Measurements from ENCODE around the gene FARP2. TPM values are rescaled to one million over a fixed set of nuclear protein-coding genes. Genes with fewer than 3 reads are reported as not detected.

FARP2 gene
- total RNA-seq, 1 experiment from 2014 or later, result 59.0 TPM

DNA sequence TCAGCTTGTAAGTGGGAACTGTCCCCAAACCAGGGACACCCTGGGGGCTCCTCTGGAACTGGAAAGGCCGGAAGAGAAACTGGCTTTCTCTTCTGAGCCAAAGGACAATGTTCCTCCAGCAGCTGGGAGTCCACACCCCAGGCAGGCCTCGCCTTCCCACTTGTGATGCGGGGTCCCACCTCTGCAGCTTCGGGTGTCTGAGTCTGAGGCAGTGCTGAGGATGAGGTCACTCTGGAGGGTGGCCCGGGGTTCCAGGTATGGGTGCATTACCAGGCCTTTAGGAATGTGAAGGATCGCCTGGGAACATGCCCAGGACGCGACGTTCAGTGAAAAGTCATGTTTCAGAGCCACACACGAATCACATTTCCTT, 184.3 kb downstream of the FARP2 start:
- intact Hi-C loops (cut with micrococcal nuclease; ENCODE audit: unreplicated experiment), result no loop called here
- peak overlapping the region; percentile 63 for H3K4me3 Mint-ChIP-seq (ENCODE audit: low read depth, unreplicated experiment)
- no TSS peak for BruUV-seq (replicated peaks)
- no peaks in the 10 kb centered on the region for H3K9me3 Mint-ChIP-seq (ENCODE audit: low read depth, unreplicated experiment)
- H3K4me1 Mint-ChIP-seq (ENCODE audit: low read depth, unreplicated experiment), result no peaks in the 10 kb centered on the region
- TF ChIP-seq, protein P1, sequence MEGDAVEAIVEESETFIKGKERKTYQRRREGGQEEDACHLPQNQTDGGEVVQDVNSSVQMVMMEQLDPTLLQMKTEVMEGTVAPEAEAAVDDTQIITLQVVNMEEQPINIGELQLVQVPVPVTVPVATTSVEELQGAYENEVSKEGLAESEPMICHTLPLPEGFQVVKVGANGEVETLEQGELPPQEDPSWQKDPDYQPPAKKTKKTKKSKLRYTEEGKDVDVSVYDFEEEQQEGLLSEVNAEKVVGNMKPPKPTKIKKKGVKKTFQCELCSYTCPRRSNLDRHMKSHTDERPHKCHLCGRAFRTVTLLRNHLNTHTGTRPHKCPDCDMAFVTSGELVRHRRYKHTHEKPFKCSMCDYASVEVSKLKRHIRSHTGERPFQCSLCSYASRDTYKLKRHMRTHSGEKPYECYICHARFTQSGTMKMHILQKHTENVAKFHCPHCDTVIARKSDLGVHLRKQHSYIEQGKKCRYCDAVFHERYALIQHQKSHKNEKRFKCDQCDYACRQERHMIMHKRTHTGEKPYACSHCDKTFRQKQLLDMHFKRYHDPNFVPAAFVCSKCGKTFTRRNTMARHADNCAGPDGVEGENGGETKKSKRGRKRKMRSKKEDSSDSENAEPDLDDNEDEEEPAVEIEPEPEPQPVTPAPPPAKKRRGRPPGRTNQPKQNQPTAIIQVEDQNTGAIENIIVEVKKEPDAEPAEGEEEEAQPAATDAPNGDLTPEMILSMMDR (IDR thresholded peaks at IDR 0.05; ENCODE audit: unreplicated experiment), result no peak
- no peak for DNase-seq
- CTCF ChIA-PET, result no interaction called here
- no peaks in the 10 kb centered on the region for H3K36me3 Mint-ChIP-seq (ENCODE audit: insufficient read depth, unreplicated experiment)
- H3K27ac Mint-ChIP-seq (ENCODE audit: unreplicated experiment), result no peak overlapping the region
- H3K27me3 Mint-ChIP-seq (ENCODE audit: unreplicated experiment), result peaks cover 13% of the 10 kb centered on the region

DNA sequence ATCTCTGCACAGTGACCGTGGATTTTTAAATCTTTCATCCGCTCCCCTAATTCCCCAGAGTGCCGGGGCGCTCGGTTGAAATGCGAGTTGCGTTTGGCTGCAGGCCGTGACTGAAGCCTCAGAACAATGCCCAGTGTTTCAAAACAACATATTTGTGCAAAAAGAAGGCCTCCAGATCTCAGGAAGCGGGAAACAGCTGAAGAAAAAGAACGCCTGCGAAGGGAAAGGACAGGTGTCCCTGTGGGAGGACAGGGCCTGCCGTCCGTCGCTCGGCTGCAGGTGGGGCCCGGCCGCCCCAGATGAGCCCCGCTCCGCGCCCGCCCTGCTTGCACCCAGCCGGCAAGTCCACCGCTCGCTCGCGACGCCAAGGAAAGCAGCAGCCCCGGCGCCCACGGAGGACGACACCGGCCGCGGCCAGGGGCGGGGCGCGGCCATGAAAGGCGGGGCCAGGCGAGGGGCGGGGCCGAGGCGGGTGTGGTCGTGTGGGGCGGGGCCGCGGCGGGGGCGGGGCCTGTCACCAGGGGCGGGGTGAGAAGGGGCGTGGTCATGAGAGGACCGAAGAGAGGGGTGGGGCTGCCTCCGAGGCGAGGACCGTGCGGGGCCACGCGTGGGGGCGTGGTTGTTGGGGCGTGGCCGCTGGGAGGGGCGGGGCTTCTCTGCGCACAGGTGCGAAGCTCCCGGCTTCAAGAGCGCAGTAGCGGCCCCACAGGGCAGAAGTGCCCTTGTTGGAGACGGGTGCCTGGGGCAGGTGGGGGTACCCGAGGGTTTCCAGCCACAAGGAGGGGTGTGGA, 184.9 kb downstream of the FARP2 start:
- no peaks in the 10 kb centered on the region for H3K4me1 Mint-ChIP-seq (ENCODE audit: low read depth, unreplicated experiment)
- TF ChIP-seq, protein P1 (IDR thresholded peaks at IDR 0.05; ENCODE audit: unreplicated experiment), result no peak
- DNase-seq, result peak; percentile 68
- intact Hi-C loops (cut with micrococcal nuclease; ENCODE audit: unreplicated experiment), result no loop called here
- H3K36me3 Mint-ChIP-seq (ENCODE audit: insufficient read depth, unreplicated experiment), result no peaks in the 10 kb centered on the region
- CTCF ChIA-PET, result no interaction called here
- no peaks in the 10 kb centered on the region for H3K9me3 Mint-ChIP-seq (ENCODE audit: low read depth, unreplicated experiment)
- peak overlapping the region; percentile 63 for H3K4me3 Mint-ChIP-seq (ENCODE audit: low read depth, unreplicated experiment)
- H3K27ac Mint-ChIP-seq (ENCODE audit: unreplicated experiment), result no peak overlapping the region
- no TSS peak for BruUV-seq (replicated peaks)
- H3K27me3 Mint-ChIP-seq (ENCODE audit: unreplicated experiment), result peaks cover 13% of the 10 kb centered on the region

DNA sequence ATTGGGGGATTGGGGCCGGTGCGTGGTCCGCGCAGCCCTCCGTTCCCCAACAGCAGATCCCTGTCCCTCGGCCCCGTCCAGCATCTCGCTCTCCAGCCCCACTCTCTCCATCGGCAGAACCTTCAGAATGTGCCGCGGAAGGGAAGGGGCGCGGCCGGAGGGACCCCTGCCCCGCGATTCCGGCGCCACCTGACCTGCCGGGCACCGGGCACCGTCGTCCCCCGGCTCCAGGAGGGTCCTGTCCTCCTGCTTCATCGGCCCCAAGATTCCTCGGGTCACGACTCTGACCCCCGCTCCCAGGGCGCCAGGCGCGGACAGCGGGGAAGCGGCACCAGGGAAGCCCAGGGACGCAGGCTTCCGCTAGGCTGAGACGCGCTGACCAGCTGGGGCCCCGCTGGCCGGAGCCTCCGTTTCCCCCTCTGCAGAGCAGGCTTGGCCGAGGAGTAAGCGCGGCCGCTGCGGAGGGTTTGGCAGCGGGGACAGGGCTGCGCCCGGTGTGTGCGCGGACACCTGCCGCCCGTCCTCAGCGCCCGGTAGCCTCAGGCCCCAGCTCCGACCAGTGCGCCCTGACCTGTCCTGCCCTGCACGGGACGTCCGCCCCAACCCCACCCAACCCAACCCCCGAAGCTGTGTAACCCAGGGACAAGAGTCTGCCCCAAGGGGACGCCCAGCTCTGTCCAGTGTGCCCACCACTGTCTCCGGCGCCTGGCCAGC, 185.6 kb downstream of the FARP2 start:
- H3K4me3 Mint-ChIP-seq (ENCODE audit: low read depth, unreplicated experiment), result peak overlapping the region; percentile 63
- DNase-seq, result no peak
- CTCF ChIA-PET, result interaction anchor here (0.6 kb wide), 1 partner anchor 18 kb away, joined by 4 read pairs; no protein-coding TSS in a partner anchor
- no peaks in the 10 kb centered on the region for H3K9me3 Mint-ChIP-seq (ENCODE audit: low read depth, unreplicated experiment)
- no TSS peak for BruUV-seq (replicated peaks)
- intact Hi-C loops (cut with micrococcal nuclease; ENCODE audit: unreplicated experiment), result no loop called here
- H3K4me1 Mint-ChIP-seq (ENCODE audit: low read depth, unreplicated experiment), result no peaks in the 10 kb centered on the region
- TF ChIP-seq, protein P1 (IDR thresholded peaks at IDR 0.05; ENCODE audit: unreplicated experiment), result no peak
- no peaks in the 10 kb centered on the region for H3K36me3 Mint-ChIP-seq (ENCODE audit: insufficient read depth, unreplicated experiment)
- H3K27me3 Mint-ChIP-seq (ENCODE audit: unreplicated experiment), result peaks cover 13% of the 10 kb centered on the region
- H3K27ac Mint-ChIP-seq (ENCODE audit: unreplicated experiment), result no peak overlapping the region

DNA sequence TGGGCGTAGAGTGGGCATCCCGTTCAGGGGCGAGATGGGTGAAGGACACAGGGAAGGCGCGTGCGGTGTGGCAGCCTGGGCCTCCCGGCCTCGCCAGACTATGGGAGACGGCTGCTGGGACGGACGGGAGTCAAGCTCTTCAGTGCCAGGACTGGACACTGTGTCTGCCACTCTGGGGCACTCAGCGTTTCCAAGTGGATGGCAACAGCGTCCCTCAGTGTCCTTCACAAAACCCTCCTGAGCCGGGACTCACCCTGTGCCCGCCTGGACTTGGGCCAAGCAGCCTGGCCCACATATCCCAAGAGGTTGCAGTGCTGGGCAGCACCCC, 186.2 kb downstream of the FARP2 start:
- TF ChIP-seq, protein P1 (IDR thresholded peaks at IDR 0.05; ENCODE audit: unreplicated experiment), result no peak
- no peaks in the 10 kb centered on the region for H3K36me3 Mint-ChIP-seq (ENCODE audit: insufficient read depth, unreplicated experiment)
- H3K4me1 Mint-ChIP-seq (ENCODE audit: low read depth, unreplicated experiment), result no peaks in the 10 kb centered on the region
- H3K4me3 Mint-ChIP-seq (ENCODE audit: low read depth, unreplicated experiment), result no peak overlapping the region
- DNase-seq, result no peak
- no TSS peak for BruUV-seq (replicated peaks)
- H3K27me3 Mint-ChIP-seq (ENCODE audit: unreplicated experiment), result peaks cover 13% of the 10 kb centered on the region
- no peak overlapping the region for H3K27ac Mint-ChIP-seq (ENCODE audit: unreplicated experiment)
- H3K9me3 Mint-ChIP-seq (ENCODE audit: low read depth, unreplicated experiment), result no peaks in the 10 kb centered on the region
- intact Hi-C loops (cut with micrococcal nuclease; ENCODE audit: unreplicated experiment), result no loop called here
- CTCF ChIA-PET, result interaction anchor here (0.6 kb wide), 2 partner anchors 18 to 88 kb away, joined by 4 to 6 read pairs; no protein-coding TSS in a partner anchor

Small RNA genes within 50 kb of the gene (microRNA-seq; reads per million reads assigned to microRNA genes)
- gene MIR3133, result not detected

Other genes with a start within 250 kb of the FARP2 start
- gene PASK, start 206.8 kb upstream of the FARP2 start, total RNA-seq (2022), result 53.3 and 69.3 TPM in 2 replicates
- gene PPP1R7, start 205.8 kb upstream of the FARP2 start, total RNA-seq (2022), result 65.4 and 65.5 TPM in 2 replicates
- gene ANO7, start 167.6 kb upstream of the FARP2 start, total RNA-seq (2022), result 7.7 and 8.0 TPM in 2 replicates
- 429 and 493 TPM in 2 replicates for gene HDLBP, start 40.6 kb upstream of the FARP2 start, total RNA-seq (2022)
- gene SEPTIN2, start 40.4 kb upstream of the FARP2 start, total RNA-seq (2022), result 413 and 445 TPM in 2 replicates
- gene STK25, start 152.3 kb downstream of the FARP2 start, total RNA-seq (2022), result 149 and 159 TPM in 2 replicates
- 30.1 and 35.0 TPM in 2 replicates for gene BOK, start 202.5 kb downstream of the FARP2 start, total RNA-seq (2022)

All from Calu3 (cell line).